Left renal pelvis (tissue), 4 donors: ENCODE results near the gene LIMS1. TPM values are rescaled to one million over a fixed set of nuclear protein-coding genes. Genes with fewer than 3 reads are reported as not detected.
"Not testable (repeated sequence)": the region's sequence is repeated elsewhere in the genome, so short reads cannot be mapped to it uniquely, and the experiment has no call there.

ENCODE experiments used
- DNase-seq, 4 donors: peaks; one replicate each; pipeline ENCODE4 v3.0.0-alpha.2; 2013; ENCODE audit warnings: low read depth in 4 of 4, low spot score in 3 of 4
- polyA plus RNA-seq, 4 donors: library from polyadenylated mRNA; unstranded; fragments of 120-200 nt; gene quantifications; one replicate each; pipeline ENCODE4 v1.2.1, GENCODE V29; 2013; ENCODE audit not compliant: insufficient read length in 4 of 4

Gene LIMS1
- polyA plus RNA-seq, 4 donors = 48.1 to 54.0 (median 51.3) TPM

GRCh38 chr2:108585436-108585835 lies 51.2 kb downstream of the LIMS1 start:
- no peak for DNase-seq

DNA sequence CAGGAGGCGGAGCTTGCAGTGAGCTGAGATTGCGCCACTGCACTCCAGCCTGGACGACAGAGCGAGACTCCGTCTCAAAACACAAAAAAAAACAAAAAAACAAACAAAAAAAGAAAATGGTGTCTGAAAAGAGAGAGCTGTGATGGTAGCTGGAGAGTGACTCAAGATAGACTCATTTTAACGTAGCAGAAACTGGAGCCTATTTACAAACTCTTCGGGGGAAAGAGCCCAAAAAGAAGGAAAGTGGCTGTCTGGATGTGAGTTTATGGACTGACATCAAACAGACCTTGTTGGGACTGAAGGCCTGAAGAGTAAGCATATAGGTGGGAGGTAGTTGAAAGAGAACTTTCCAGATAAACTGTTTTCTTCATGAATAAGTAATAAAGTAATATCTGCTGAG lies 51.8 kb downstream of the LIMS1 start:
- DNase-seq = no peak

DNA sequence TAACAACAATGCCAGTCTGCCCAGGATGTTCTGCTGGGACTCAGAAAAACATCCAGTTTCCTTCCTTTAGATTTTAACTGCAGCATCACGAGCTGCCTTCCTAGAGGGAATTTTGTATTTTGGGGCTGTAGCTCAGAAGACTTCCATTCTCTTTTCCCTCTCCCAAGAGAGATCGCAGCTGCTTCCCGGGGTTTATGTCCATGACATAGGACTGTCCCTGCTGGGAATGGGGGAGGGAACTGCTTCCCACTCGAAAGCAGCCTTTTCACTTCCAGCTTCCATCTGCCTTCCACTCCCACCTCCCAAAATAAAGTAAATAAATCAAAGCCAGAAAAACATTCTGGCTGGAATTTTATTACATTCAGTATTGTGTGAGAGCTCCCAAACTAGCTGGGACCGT lies 52.4 kb downstream of the LIMS1 start:
- DNase-seq = peak in 3 of 4 donors; percentile 60 to 72 (median 70)

DNA sequence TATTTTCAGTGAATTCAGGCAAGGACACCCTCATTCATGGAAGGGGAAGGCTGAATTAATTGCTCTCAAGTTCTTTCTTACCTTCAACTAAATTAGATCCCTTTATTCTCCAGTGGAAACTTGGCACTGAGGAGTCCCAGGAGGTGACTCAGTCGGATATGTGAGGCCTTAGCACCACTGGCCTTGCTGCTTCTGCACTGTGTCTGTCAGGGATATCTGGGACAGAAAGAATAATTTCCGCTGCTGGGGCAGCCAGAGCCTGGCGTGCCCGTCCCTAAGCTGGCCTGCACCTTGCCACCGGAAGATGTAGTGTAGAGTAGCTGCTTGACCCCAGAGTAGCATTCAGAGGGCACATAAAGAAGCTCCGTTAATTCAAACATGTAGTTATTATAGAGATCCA lies 53.4 kb downstream of the LIMS1 start:
- DNase-seq = no peak

- no peak for DNase-seq
Measured at GRCh38 chr2:108588070-108588668, 53.9 kb downstream of the LIMS1 start.

DNA sequence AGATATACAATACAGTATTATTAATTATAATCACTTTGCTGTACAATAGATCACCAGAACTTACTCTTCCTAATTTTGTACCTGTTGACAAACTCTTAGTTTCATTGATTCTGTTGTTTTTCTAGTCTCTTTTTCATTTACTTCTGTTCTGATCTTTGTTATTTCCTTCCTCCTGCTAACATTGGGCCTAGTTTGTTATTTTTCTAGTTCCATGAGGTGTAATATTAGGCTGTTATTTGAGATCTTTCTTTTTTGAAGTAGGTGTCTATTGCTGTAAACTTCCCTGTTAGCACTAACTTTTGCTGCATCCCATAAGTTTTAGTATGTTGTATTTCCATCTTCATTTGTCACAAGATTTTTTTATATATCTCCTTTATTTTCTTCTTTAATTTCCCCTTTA lies 55.1 kb downstream of the LIMS1 start:
- no peak for DNase-seq

- no peak for DNase-seq
Measured at GRCh38 chr2:108589781-108590180, 55.5 kb downstream of the LIMS1 start.

- no peak for DNase-seq
Measured at GRCh38 chr2:108591163-108591562, 56.9 kb downstream of the LIMS1 start.

GRCh38 chr2:108593547-108594098 lies 59.4 kb downstream of the LIMS1 start:
- DNase-seq = no peak

DNA sequence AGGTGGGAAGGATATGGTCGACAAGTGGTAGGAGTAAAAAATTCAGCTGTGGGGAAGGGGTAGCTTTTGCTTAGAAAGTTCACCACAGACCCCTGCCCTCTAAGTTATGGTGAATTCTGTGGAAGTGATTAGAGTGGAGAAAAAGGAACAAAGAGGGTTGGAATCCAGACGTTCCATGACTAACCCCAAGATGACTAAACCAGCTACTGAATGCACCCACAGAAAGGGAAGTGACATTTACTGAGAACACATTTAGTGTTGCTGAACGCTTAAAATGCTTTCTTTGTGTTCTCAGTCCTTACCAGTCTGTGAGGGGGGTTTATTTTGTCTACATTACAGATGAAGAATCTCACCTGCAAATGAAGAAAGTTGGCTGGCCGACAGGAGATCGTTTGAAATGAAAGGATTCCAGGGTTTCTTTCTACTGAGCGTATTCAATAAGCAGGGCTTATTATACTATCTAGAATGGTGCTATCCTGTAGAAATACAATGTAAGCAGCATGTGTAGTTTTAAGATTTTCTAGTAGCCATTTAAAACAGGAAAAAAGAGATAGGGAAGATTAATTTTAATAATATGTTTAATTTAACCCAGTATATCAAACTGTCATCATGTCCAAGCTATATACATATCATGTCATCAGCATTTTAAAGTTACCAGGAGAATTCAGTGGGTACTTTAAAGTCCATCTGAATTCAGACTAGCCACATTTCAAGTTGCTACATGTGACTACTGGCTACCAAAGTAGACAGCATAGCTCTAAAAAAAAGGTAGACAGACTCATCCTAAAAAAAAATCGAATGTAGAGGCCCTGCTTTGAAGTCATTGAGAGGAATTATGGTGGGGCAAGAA lies 60.1 kb downstream of the LIMS1 start:
- no peak for DNase-seq

DNA sequence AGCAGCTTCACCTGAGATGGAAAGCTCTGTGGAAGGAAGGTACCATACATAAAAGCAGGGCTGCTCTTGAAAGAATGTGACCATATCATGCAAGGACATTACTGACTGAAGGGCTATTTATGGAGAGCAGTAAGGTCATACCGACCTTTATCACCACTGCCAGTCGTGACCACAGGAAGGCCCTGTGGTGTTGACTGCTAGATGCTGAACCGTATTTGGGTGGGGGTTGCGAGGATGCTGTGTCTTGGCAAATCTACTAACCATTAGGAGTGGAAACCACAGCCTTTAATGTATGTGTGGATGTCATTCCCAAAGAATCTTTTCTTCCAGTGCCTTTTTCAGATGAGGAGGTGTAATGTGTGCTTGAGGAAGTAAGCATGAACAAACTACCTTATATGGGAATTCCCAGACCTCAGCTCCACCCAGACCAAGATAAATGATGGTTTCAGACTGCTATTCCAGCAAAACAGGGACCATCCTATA lies 60.8 kb downstream of the LIMS1 start:
- DNase-seq = no peak

- DNase-seq = not testable (repeated sequence)
Measured at GRCh38 chr2:108595771-108596170, 61.5 kb downstream of the LIMS1 start.

DNA sequence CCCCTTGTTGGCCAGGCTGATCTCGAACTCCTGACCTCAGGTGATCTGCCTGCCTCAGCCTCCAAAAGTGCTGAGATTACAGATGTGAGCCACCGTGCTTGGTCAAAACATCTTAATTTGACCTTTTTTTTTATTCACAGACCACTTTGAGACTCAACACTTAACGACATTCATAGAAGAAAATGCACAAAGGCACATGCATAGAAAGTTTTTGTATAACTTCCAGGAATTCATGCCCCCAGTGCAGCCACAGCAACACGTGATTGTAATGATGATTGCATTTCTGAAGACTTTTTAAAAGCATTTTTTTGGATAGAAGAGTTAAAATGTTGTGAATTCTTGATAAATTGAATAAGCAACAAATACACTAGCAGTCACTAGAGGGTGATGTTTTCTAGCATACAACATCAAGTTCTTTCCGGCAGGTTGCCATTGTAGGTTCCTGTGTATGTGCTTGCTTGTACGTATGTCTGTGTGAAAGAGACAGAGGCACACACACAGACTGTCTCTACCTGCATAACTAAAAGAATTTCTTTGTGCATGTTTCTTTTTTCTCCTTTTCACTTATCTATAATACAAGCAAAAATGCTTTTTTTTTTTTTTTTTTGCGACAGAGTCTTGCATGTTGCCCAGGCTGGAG lies 63.0 kb downstream of the LIMS1 start:
- not testable (repeated sequence) for DNase-seq

- DNase-seq = not testable (repeated sequence)
Measured at GRCh38 chr2:108601199-108601598, 66.9 kb downstream of the LIMS1 start.

DNA sequence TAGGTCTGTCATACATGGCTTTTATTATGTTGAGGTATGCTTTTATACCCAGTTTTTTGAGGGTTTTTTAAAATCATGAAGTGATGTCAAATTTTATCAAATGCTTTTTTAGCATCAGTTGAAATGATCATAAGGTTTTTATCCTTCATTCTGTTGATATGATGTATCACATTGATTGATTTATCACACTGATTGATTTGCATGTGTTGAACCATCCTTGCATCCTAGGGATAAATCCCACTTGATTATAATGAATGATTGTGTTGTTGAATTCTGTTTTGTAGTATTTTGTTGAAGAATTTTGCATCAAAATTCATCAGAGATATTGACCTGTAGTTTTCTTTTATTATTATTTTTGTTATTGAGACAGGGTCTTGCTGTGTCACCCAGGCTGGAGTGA lies 68.2 kb downstream of the LIMS1 start:
- no peak for DNase-seq

DNA sequence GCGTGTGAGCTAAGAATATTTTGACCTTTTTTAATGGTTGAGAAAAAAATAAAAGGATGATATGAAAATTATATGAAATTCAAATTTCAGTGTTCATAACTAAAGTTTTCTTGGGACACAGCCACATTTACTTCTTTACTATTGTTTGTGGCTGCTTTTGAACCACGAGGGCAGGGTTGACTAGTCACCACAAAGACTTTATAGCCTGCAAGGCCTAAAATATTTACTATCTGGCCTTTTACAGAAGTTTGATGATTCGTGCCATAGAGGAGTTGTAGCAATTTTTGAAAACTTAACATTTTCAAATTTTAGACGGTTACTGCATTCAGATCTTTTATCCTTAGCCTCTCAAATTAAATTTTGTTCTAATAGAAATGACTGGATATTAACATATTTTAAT lies 69.9 kb downstream of the LIMS1 start:
- no peak for DNase-seq

GRCh38 chr2:108605947-108606346 lies 71.7 kb downstream of the LIMS1 start:
- no peak for DNase-seq

DNA sequence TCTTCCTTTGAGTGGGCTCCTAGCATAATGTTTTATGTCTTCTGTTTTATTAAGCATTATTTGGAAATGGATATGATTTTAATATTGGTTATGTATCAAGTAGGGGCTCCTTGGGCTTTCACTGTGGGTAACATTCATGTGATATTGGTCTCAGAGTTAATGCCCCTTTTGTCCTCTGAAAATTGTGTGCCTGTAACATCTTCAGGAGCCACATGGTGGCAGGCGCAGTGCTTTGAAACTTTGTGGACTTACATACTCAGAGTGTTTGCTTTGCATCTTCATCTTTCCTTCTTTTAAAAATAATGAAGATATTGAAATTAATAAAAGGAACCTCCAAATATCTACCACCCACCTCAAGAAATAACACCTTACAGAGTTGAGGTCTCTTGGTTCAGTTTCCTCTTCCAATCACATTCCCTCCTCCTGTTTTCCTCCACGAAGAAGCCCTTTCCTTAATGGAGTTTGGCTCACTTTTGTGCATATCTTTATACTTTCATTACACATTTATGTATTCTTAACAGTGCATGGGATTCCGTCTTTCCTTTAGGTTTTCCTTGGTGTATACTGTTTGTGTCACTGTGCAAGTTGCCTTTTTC lies 73.5 kb downstream of the LIMS1 start:
- no peak for DNase-seq

GRCh38 chr2:108611021-108611420 lies 76.8 kb downstream of the LIMS1 start:
- DNase-seq = no peak

- no peak for DNase-seq
Measured at GRCh38 chr2:108612153-108612513, 77.9 kb downstream of the LIMS1 start.
